NOMO-1 (cell line): ENCODE results near the gene CSH2.
"Not testable (repeated sequence)": the region's sequence is repeated elsewhere in the genome, so short reads cannot be mapped to it uniquely, and the experiment has no call there.

Experiments
- DNase-seq, 2 experiments: peaks; one replicate each; lab custom pipeline; 2025; ENCODE audit not compliant: unreplicated experiment in 2 of 2; lab: John Stamatoyannopoulos, UW

CSH2 gene

DNA sequence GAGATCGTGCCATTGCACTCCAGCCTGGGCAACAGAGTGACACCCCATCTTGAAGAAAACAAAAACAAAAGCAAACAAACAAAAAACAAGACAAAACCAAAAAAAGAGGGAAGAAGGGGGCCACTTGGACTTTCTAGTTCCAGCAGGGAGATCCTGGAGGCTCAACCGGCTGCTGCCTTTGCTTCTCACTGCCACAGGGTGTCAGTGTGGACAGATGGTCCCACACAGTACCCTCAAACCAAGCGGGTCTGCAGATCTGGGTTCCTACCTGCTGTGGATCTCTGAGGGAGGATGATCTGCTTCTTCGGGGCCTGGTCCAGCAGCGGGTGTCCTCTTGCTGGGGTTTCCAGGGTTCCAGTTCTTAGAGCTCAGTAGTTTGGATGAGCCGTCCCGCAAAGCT, 6.9 kb downstream of the CSH2 start:
- DNase-seq = not testable (repeated sequence)

DNA sequence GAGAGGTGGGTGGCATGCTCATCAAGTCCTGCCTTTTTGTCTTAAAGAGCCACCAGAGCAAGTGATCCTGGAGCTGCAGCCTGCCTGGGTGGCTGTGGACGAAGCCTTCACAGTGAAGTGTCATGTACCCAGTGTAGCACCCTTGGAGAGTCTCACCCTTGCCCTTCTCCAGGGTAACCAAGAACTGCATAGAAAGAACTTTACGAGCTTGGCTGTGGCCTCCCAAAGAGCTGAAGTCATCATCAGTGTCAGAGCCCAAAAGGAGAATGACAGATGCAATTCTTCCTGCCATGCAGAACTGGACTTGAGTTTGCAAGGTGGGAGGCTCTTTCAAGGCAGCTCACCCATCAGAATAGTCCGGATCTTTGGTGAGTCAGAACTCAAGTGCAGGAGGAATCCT, 14.2 kb downstream of the CSH2 start:
- no peak for DNase-seq

DNA sequence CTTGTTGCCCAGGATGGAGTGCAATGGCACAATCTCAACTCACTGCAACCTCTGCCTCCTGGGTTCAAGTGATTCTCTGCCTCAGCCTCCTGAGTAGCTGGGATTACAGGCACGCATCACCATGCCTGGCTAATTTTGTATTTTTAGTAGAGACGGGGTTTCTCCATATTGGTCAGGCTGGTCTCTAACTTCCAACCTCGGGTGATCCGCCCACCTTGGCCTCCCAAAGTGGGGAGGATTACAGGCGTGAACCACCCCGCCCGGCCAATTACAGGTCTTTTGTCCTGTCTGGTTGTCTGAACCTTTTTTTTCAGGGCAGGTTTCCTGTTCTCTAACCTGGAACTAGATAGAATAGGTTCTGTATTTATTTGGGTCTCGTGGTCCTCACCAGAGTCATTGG, 17.1 kb downstream of the CSH2 start:
- not testable (repeated sequence) for DNase-seq

DNA sequence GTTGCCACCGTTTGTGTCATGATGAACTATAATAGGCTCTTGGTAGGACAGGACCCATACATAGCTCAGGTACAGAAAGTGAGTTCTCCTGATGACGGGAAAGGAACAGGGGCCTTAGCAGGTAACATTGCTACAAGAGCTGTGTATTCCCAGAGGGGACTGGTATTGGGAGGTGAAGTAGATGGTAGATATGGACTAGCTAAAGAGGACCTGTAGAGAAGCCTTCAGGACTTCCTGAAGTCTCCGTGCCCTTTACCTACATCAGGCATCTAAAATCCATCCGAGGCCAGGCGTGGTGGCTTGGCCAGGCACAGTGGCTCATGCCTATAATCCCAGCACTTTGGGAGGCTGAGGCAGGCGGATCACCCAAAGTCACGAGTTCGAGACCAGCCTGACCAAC, 18.3 kb downstream of the CSH2 start:
- no peak for DNase-seq

DNA sequence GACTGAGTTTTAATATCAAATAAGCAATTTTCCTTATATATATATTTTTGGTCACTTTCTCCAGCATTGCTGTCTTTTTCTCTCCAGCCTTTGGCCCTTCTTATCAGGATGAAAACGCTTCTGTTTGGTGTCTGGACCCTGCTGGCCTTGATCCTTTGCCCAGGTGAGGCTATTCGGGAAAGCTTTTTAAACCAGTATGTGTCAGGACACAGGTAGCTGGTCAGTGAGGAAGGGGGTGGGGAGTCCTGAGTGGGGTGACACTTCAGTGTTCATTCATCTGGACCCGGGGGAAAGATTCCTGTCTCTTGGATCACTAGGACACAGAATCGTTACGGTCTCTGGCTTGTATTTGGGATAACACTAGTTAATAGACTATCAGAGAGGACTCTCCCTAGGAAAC, 18.8 kb downstream of the CSH2 start:
- no peak for DNase-seq

DNA sequence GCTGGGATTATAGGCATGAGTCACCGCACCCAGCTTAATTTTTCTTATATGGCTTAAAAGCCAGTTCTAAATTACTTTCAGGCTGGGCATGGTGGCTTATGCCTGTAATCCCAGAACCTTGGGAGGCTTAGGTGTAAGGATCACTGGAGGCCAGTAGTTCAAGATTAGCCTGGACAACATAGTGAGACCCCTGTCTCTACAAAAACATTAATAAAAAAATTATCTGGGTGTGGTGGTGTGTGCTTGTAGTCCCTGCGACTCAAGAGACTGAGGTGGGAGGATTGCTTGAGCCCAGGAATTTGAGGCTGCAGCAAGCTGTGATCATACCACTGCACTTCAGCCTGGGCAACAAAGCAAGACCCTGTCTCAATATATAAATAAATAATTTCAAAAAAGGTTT, 20.2 kb downstream of the CSH2 start:
- no peak for DNase-seq

DNA sequence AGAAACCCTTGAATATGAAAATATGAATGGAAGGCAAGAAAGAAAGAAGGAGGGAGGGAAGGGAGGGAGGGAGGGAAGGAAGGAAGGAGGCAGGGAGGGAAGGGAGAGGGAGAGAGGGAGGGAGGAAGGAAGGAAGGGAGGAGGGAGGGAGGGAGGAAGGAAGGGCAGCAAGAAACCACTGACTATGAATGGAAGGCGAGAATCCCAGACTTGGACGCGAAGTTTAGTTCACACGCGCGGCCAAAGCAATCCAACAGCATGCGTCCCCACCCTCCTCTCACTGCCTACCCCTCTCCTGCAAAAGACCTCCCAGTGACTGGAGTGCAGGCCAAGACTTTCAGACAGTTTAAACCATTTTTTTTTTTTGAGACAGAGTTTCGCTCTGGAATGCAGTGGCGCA, 23.1 kb downstream of the CSH2 start:
- DNase-seq = no peak

DNA sequence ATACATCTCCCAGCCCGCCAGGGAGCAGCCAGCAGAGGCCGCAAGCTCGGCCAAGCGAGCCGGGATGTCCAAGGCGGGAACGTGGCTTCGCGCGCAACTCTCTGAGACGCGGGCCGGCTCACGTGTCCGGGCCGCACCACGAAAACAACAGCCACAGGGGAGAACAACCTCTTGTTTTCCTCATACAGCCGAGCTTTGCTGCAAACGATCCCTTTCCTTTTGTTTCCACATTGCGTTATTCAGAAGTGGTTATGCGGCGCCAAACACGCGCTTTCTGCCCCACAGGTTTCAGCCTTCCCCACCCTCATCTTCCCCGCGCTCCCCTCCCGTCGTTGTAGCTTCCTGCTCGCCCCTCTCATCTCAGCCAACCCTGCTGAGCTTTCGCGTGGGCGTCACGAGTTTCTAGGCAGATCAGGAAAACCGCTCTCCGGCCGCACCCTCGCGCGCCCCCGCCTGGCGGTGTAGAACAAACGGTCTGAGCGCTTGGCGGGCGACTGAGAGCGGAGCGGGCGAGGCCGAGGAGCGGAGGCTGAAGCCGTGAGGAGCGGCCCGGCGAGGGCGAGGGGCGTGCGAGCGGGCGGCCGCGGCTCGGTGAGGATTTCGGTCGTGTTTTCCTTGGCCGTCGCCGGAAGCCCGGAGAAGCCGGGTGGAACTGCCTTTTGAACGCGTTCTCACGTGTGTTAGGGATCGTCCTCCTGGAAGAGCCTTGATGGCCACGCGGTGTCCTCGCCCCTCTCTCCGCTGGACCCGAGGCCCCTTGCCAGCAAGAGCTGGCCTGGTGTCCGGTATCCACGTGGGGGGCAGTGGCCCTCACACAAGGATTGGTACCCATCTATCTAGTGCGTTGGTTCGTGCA, 24.4 kb downstream of the CSH2 start:
- DNase-seq = peak; percentile 95 to 98

DNA sequence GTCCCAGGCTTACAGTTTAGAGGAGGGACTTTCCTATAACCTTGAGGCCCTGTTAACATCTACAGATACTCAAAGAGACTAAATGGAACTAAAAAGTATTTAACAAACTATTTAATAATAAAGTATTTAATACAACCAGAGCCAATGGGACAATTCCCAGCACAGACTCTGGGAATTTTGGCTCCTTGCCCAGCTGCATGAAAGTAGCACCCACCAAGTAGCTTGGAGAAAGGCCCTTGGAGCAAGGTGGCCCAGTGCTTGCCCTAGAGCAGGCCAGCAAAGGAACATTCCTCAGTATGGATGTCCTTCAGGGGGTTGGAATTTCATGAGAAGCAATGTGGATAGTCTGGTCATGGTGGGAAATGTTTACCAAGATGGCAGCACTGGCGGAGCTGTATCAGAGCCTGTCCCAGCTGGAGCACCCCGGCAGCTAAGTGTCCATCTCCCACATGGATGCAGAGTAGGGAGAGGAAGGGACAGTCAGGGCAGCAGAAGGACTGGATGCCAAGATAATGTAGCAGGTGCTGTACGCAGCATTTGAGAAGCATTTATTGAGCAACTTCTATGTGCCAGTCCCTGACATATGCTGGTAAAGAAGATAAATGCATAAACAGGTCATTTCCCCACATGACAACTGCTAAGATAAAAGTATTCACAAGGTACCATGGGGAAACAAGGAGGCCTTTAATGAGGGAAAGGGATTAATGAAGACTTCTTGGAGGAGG, 25.8 kb downstream of the CSH2 start:
- no peak for DNase-seq

DNA sequence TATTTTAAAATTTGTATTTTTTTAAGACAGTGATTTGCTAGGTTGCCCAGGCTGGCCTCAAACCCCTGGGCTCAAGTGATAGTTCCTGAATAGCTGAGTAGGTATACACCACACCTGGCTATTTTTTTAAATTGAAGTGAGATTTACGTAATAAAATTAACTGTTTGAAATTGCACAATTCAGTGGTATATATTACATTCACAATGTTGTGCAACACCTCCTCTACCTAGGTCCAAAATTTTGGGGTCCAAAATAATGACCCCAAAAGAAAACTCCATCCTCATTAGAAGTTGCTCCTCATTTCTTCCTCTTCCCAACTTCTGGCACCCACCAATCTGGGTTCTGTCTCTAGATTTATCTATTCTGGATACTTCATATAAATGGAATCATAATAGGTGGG, 28.0 kb downstream of the CSH2 start:
- DNase-seq = no peak

DNA sequence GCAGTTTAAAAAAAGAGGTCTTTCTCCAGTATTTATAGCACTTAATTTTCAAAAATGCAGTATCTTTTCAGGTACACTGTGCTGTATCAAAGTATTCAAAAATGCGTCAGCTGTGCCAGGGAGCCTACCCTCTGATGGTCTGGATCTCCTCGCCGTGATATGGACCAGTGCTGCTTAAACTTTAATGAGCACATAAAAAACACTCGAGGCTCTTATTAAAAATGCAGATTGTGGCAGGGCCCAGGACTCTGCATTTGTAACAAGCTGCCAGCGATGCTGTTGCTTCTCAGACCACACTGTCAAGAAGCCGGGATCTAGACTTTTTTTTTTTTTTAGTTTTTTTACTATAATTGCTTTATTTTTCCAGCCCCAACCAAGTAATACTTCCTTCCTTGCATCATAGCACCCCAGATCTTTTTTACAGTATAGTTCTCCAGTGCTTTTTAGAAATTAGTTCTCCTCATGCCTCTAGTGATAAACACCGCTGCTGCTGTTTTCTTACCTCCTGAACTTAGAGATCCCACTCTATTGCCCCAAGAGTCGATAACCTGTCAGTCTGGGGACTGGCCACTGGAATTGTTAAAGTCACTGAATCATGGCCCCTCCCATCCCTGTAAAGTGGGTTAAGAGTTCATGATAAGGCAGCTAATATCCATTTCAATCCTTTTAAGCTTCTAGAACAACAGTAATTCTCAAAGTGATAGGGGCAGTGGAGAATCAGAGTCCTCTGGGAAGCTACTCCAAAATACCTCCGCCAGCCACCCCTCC, 29.4 kb downstream of the CSH2 start:
- no peak for DNase-seq

DNA sequence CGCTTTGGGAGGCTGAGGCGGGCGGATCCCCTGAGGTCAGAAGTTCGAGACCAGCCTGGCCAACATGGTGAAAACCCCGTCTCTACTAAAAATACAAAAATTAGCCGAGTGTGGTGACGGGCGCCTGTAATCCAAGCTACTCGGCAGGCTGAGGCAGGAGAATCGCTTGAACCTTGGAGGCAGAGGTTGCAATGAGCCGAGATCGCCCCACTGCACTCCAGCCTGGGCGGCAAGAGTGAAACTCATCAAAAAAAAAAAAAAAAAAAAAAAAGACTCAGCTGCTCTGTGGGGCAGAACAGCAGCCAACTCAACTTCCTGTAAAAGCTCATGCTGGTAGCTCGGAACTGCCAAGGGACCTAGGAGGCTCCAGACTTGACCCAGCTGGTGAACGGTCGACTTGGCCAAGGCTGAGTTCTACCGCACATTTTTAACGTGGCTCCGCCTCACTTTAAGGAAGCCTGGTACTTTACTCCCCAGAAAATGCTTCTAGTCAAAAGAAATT, 30.0 kb downstream of the CSH2 start:
- peak; percentile 47 to 66 for DNase-seq

DNA sequence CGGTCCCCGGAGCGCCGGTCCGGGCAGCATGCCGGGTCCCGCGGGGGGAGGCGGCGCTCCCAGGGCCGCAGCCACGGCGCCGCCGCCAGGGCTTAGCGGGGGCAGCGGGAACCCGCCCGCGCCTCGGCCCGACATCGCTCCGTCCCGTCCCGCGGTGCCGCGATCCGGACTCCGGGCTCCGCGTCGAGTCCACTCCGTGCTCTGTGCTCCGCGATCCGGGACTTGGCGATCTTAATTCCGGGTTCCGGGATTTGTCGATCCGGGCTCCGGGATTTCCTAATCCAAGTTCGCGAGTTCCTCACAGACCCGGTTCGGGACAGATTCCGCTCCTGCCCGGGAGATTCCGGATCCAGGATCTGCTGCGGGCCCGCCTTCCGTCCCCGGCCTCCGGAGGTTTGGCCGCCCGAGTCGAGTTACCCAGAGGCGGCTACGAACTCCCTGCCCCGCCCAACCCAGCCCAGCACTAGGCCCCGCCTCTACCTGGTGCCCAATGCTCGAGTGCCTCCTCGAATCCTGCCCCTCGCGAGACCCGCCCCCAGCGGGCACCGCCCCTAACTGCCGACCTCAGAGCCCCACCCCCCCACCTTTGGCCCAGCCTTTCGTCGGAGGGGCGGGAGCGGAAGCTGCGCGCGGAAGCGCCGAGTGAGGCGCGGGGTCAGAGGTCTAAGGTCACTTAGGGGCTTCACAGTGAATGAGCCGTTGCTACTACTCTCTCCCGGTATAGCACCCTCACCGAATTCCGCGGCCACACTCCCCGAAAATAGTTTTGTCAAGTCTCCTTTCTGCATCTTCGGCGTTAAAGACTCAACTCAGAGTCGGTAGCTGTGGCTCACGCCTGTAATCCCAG, 30.7 kb downstream of the CSH2 start, which contains the start of gene SMARCD2:
Gene SMARCD2, minus strand, starts transcription at position 146 of the 847 bp plus-strand sequence. Its CDS starts 11 bp downstream, at position 135.
- peak; percentile 96 to 97 for DNase-seq

DNA sequence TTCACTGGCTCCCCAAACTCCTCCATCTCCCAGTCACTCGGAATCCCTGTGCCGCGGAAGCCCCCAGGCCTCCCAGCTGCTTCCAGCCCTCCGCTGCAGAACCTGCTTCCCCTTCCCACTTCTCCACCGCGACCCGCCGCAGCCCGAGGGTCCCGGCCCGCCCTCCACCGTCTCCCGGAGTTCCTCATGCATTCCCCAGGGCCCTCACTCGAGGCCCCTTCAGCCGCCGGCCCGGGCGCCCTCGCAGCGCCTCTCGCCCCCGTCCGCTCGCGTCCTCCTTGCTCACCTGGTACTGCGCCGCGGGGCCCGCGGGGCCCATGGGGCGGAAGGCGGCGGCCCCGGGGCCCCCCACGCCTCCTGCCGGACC, 31.3 kb downstream of the CSH2 start:
- peak in 1 of 2 experiments; percentile 26 for DNase-seq

DNA sequence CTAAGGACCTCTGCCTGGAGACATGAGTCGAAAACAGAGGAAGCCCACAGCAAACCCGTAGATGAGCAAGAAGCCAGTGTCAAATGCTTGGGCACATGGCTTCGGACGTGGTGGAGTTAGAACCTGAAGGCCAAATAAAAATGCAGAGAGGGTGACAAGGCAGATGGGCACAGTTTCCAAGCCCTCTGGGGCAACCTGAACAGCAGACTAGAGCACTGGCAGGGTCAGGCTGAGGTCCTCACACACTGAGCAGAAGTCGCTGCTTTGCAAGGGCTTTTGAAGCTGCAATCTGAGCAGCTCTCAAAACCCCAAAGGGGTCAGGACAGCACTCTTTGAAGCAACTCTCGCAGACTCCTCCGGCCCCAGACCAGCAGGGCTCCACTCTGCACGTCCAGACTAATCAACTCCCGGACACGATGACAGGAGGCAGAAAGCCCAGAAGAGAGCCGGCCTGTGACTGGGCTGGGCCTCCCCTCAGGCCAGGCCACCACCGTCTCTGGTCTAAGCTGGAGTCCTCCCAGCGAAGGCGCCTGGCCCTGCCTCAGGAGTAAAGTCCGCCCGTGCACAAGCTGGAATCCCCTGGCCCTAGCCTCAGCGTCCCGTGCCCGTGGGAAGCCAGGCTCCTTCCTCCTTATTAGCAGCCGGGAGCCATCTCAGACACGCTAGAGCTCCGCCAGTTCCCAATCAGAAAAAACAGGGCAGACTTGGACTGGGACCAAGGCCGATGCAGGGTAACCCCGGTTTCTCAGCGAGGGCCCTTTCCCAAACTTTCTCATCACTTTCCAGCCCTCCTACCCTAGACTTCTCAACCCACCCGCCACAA, 31.9 kb downstream of the CSH2 start:
- DNase-seq = no peak

DNA sequence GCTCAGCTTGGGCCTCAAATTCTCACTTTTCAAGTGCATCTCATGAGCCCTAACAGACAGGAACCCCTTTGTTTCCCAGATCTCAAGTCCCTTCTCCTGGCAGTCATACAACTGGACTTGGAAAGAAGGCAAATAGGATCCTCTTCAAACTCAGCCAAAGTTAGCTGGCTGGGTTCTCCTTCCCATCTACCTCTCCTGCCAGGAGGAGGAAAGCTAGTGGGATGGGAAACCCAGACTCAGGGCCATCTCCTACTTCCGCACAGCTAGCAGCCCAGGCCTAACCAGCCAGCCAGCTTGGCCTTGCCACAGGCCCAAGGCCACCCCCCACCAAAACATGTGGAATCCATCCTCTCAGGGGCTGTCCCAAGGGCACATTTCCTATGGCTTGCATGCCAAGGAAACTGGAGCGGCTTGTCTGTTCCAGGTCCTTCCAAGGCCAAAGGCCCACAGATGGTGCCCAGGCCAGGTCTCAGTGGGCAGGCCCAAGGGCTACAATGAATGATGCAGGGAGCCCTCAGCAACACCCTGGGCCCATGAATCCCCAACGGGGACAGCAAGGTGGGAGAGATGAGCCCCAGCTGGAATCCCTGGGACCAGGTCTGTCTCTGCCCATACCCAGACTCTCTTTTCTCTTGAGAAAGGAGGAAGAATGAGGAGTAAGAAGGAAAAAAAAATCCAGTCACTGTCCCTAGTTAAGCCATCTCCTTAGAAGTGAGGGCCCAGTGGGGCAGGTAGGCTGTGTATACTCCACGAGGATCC, 32.7 kb downstream of the CSH2 start:
- no peak for DNase-seq

DNA sequence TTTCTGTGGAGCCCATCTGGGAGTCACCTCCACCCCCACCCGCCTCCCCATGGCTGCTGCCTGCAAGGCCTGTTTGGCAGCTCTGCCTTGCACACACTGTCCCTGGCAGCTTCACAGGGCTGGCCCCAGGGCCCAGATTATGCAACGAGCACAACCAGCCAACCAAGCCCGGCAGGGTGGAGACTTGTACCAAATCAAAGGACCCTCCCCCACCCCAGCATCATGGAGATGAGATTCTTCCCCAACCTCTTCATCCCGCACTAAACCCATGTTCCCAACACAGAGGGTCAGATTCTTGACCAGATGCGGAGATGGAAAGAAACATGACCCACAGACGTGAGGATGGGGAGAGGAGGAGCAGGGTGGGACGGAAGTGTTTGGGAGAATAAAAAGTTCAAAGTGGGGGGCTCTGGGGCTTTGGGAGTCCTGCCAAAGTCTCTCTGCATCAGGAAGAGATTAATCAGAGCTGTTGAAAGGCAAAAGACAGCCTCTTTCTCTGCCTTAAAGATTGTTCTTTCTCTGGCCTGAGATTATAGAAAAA, 34.8 kb downstream of the CSH2 start:
- no peak for DNase-seq

DNA sequence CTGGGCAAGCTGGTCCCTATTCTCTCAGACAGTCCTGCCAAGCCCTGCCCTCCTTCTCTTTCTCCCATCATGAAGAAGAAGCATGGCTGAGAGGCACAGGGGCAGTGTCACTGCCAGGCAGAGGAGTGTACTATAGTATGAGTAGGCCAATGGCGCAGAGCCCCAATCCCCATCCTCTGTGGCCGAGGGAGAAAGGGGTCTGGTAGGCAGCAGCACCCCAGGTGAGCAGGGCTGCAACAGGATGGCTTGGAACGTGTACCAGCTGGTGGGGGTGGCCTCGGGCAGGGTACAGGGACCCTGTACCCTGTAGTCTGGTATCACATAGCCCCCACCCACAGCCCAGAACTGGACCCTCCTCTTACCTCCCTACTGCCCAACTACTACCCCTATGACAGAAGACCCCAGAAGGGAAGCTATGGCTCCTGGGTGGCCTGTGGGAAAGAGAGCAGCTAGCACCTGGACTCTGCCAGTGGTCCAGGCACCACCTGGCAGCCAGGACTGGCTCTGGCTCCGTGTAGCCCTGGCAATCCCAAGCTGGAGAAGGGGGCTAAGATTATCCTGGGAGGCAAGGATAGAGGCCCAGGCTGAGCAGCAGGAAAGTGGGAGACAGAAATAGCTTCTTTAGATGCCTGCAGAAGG, 35.4 kb downstream of the CSH2 start:
- no peak for DNase-seq
